ENCODE measurements around the gene LIMA1. TPM values are rescaled to one million over a fixed set of nuclear protein-coding genes. Genes with fewer than 3 reads are reported as not detected.

The LIMA1 gene
- total RNA-seq, 4 donors from 2014 or later, result 7.4 to 24.5 (median 8.8) TPM

DNA sequence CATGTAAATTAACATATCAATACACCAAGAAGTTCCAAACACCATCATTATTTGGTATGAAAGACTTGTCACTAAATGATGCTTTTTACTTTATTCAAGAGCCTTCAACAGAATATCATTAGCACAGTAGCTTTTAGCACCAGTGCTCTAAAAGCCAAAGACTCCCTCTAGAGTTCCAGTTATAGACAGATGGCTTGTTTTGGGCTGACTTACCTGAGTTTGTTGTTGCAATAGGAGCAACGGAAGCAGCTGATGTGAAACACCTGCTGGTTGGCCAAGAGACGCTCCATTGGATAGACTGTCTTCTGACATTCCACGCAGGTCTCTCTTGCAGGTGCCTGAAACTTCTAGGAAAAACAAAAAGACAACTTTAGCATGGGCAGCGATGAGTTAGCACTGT is 101.6 kb downstream of the LIMA1 start:
- peaks cover 5 to 6% of the 10 kb centered on the region in 2 donors for H3K4me1 ChIP-seq
- no peaks in the 10 kb centered on the region for H3K9me3 ChIP-seq
- TF ChIP-seq POLR2A (IDR thresholded peaks at IDR 0.05), result no peak
- TF ChIP-seq, protein P1, sequence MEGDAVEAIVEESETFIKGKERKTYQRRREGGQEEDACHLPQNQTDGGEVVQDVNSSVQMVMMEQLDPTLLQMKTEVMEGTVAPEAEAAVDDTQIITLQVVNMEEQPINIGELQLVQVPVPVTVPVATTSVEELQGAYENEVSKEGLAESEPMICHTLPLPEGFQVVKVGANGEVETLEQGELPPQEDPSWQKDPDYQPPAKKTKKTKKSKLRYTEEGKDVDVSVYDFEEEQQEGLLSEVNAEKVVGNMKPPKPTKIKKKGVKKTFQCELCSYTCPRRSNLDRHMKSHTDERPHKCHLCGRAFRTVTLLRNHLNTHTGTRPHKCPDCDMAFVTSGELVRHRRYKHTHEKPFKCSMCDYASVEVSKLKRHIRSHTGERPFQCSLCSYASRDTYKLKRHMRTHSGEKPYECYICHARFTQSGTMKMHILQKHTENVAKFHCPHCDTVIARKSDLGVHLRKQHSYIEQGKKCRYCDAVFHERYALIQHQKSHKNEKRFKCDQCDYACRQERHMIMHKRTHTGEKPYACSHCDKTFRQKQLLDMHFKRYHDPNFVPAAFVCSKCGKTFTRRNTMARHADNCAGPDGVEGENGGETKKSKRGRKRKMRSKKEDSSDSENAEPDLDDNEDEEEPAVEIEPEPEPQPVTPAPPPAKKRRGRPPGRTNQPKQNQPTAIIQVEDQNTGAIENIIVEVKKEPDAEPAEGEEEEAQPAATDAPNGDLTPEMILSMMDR (IDR thresholded peaks at IDR 0.05 in 4 of 5, conservative IDR thresholded peaks at IDR 0.05 in 1 of 5), result no peak
- H3K27ac ChIP-seq, result no peak overlapping the region
- no peak for DNase-seq
- in situ Hi-C loops (cut with MboI; ENCODE audit: low sequenced_read_pairs in 4 of 4), result no loop called here
- intact Hi-C loops (cut with DNase I; ENCODE audit: low total_unique reads), result no loop called here
- H3K27me3 ChIP-seq, result no peaks in the 10 kb centered on the region
- H3K4me3 ChIP-seq, result no peak overlapping the region
- peaks cover 0 to 22% of the 10 kb centered on the region in 2 donors for H3K36me3 ChIP-seq
- no peak for ATAC-seq

DNA sequence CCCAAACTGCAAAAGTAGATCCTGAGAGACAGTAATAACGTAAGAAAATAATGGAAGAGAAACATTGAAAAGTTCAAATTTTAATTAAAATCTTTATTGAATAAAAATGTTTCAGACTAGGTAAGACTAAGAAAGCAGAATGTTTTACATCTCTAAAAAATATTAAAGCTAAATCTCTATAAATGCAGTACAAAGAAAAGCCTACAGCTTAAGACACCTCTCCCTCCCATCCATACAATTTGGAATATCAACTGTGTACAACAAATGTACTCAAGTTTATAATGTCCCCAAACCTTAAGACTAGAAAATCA is 107.6 kb downstream of the LIMA1 start:
- peaks cover 0 to 20% of the 10 kb centered on the region in 2 donors for H3K36me3 ChIP-seq
- H3K27me3 ChIP-seq, result no peaks in the 10 kb centered on the region
- in situ Hi-C loops (cut with MboI; ENCODE audit: low sequenced_read_pairs in 4 of 4) (loop anchor here (5.0 to 10.0 kb wide), 3 partner anchors 83 to 103 kb away; no protein-coding TSS in a partner anchor), intact Hi-C loops (cut with DNase I; ENCODE audit: low total_unique reads) (loop anchor here (1.0 kb wide), 1 partner anchor 100 kb away; no protein-coding TSS in a partner anchor)
- no peak for ATAC-seq
- no peaks in the 10 kb centered on the region for H3K9me3 ChIP-seq
- H3K27ac ChIP-seq, result no peak overlapping the region
- no peak for DNase-seq
- no peak overlapping the region for H3K4me3 ChIP-seq
- no peaks in the 10 kb centered on the region for H3K4me1 ChIP-seq
- TF ChIP-seq, protein P1 (IDR thresholded peaks at IDR 0.05 in 4 of 5, conservative IDR thresholded peaks at IDR 0.05 in 1 of 5), result peak in 1 of 5 experiments; percentile 0
- no peak for TF ChIP-seq POLR2A (IDR thresholded peaks at IDR 0.05)

DNA sequence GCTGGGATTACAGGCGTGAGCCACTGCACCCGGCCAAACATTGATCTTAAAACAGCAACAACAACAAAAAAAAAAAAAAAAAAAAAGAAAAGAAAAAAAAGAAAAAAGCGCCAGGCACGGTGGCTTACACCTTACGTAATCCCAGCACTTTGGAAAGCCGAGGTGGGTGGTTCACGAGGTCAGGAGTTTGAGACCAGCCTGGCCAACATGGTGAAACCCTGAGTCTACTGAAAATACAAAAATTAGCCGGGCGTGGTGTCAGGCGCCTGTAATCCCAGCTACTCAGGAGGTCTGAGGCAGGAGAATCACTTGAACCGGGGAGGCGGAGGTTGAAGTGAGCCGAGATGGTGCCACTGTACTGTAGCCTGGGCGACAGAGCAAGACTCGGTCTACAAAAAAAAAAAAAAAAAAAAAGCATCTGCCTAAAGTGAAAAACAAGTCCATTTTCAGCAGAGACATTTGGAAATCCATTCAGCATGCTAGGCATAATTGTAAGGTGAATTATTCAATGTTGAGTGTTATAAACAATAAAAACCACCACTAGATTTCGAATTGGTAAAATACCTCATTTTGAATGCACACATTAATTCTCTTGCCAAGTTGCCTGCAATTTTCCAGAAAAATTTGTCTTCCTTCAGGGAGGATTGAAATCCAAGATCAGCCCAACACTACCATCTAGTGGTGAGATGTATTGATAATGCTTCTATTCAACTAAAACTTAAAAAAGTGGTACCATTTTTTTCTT is 108.2 kb downstream of the LIMA1 start:
- in situ Hi-C loops (cut with MboI; ENCODE audit: low sequenced_read_pairs in 4 of 4) (loop anchor here (5.0 to 10.0 kb wide), 3 partner anchors 83 to 103 kb away; no protein-coding TSS in a partner anchor), intact Hi-C loops (cut with DNase I; ENCODE audit: low total_unique reads) (loop anchor here (1.0 to 5.0 kb wide), 2 partner anchors 100 to 208 kb away; no protein-coding TSS in a partner anchor)
- no peaks in the 10 kb centered on the region for H3K27me3 ChIP-seq
- H3K4me3 ChIP-seq, result no peak overlapping the region
- no peaks in the 10 kb centered on the region for H3K4me1 ChIP-seq
- TF ChIP-seq, protein P1 (IDR thresholded peaks at IDR 0.05 in 4 of 5, conservative IDR thresholded peaks at IDR 0.05 in 1 of 5), result peak; percentile 70 to 83 (median 72)
- TF ChIP-seq POLR2A (IDR thresholded peaks at IDR 0.05), result no peak
- H3K36me3 ChIP-seq, result peaks cover 0 to 20% of the 10 kb centered on the region in 2 donors
- no peak for DNase-seq
- ATAC-seq, result no peak
- no peaks in the 10 kb centered on the region for H3K9me3 ChIP-seq
- H3K27ac ChIP-seq, result no peak overlapping the region

DNA sequence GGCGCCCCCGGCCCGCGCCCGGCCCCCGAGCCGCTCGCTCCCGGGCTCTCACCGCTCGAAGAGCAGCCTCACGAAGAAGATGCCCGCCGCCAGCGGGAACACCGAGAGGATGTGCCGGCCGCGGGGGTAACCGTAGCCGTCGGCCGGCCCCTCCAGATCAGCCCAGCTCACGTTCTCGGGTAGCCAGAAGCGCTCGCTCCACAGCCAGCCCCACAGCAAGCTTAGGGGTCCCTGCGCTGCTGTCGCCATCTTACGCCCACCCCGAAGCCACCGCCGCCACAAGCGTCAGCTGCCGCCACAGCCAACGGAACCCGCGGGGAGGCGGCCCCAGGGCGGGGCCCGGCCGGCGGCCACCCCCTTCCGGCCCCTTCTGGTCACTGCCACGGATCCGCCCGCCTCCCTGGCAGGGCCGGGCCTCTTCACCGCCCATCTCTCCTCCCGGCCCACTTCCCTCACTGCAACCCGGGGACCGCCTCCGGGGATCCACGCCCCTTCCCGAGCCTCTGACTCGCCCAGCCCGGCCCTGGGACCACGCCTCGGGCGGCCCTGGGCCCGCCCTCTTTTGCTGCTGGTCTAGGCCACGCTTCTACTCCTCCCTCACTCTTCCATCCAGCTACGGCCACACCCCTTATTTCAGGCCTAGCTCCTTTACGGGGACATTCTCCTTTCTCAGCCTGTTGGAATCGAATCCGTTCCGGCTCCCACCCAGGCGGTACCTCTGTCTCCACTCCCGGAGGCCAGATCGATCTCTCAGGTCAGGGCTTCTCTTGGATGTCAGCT is 116.1 kb downstream of the LIMA1 start, which contains the start of gene CERS5:
CERS5 (minus strand) TSS at position 321 of the 780 bp plus-strand sequence; CDS start at position 249, 72 bp downstream.
- no peaks in the 10 kb centered on the region for H3K36me3 ChIP-seq
- ATAC-seq (peak; percentile 96), DNase-seq (peak; percentile 97 to 98)
- no peaks in the 10 kb centered on the region for H3K27me3 ChIP-seq
- intact Hi-C loops (cut with DNase I; ENCODE audit: low total_unique reads), result loop anchor here (1.0 to 5.0 kb wide), 4 partner anchors 40 to 140 kb away; partner anchors contain the start of genes RACGAP1 and SMARCD1
- peak within 1 kb of the TSS; percentile 74 to 99 (median 92) for H3K4me3 ChIP-seq
- no peaks in the 10 kb centered on the region for H3K9me3 ChIP-seq
- peak within 1 kb of the TSS; percentile 80 to 91 (median 87) for H3K27ac ChIP-seq
- peaks cover 5 to 9% of the 10 kb centered on the region in 2 donors for H3K4me1 ChIP-seq
- TF ChIP-seq, protein P1 (IDR thresholded peaks at IDR 0.05 in 4 of 5, conservative IDR thresholded peaks at IDR 0.05 in 1 of 5), result peak in 4 of 5 experiments; percentile 13 to 49 (median 46)
- peak; percentile 62 to 67 for TF ChIP-seq POLR2A (IDR thresholded peaks at IDR 0.05)
- in situ Hi-C loops (cut with MboI; ENCODE audit: low sequenced_read_pairs in 4 of 4), result loop anchor here in 1 of 4 donors (10.0 kb wide), 1 partner anchor 62 kb away; the partner anchor contains the start of gene GPD1

All from gastrocnemius medialis (tissue), 4 donors.